WERI-Rb-1 (cell line): ENCODE measurements around the gene CPLX3.

Experiments
- DNase-seq: peaks from one replicate; pipeline ENCODE4 v3.0.0-alpha.2; 2020
- H3K27ac ChIP-seq: fragments of 250-450 bp; sonication (Bioruptor Pico); 2 replicates; pipeline ENCODE4 v1.5.1; 2020; ENCODE audit warnings: mild to moderate bottlenecking, moderate library complexity
- H3K27me3 ChIP-seq: fragments of 250-450 bp; sonication (Bioruptor Pico); 2 replicates; pipeline ENCODE4 v1.5.1; 2021; ENCODE audit warnings: mild to moderate bottlenecking, low read depth, moderate library complexity; ENCODE audit not compliant: insufficient read depth, severe bottlenecking
- H3K36me3 ChIP-seq: fragments of 250-450 bp; sonication (Bioruptor Pico); 2 replicates; pipeline ENCODE4 v1.5.1; 2020; ENCODE audit warnings: mild to moderate bottlenecking, moderate library complexity
- H3K4me3 ChIP-seq: 2 replicates; pipeline ENCODE4 v1.5.1; 2011; ENCODE audit warnings: low read depth, mild to moderate bottlenecking, control low read depth, low read length
- H3K9me3 ChIP-seq: fragments of 250-450 bp; sonication (Bioruptor Pico); 2 replicates; pipeline ENCODE4 v1.5.1; 2021; ENCODE audit warnings: mild to moderate bottlenecking, moderate library complexity; ENCODE audit not compliant: severe bottlenecking
- CTCF ChIP-seq: IDR thresholded peaks from 2 replicates; pipeline ENCODE4 v1.5.1; 2011; ENCODE audit warnings: low read depth, mild to moderate bottlenecking, control low read depth, inconsistent platforms, low read length

Gene CPLX3

GRCh38 chr15:74821091-74821789 is 5.2 kb upstream of the CPLX3 start:
- DNase-seq: peak; percentile 94
- no peak for TF ChIP-seq CTCF
- Histone ChIP-seq H3K36me3 (no peaks in the 10 kb centered on the region), H3K27me3 (no peaks in the 10 kb centered on the region), H3K27ac (peak overlapping the region; percentile 77), H3K9me3 (no peaks in the 10 kb centered on the region), H3K4me3 (no peak overlapping the region)

- Histone ChIP-seq H3K4me3 (no peak overlapping the region), H3K27me3 (no peaks in the 10 kb centered on the region), H3K27ac (peak overlapping the region; percentile 56), H3K9me3 (no peaks in the 10 kb centered on the region), H3K36me3 (no peaks in the 10 kb centered on the region)
- DNase-seq: no peak
- no peak for TF ChIP-seq CTCF
Measured at GRCh38 chr15:74821790-74822158, 4.7 kb upstream of the CPLX3 start.

GRCh38 chr15:74822233-74822632 is 4.2 kb upstream of the CPLX3 start:
- H3K27ac ChIP-seq: peak overlapping the region; percentile 56
- TF ChIP-seq CTCF: no peak
- no peaks in the 10 kb centered on the region for H3K9me3 ChIP-seq
- DNase-seq: no peak
- no peak overlapping the region for H3K4me3 ChIP-seq
- no peaks in the 10 kb centered on the region for H3K27me3 ChIP-seq
- no peaks in the 10 kb centered on the region for H3K36me3 ChIP-seq

- TF ChIP-seq CTCF: no peak
- no peaks in the 10 kb centered on the region for H3K36me3 ChIP-seq
- H3K27me3 ChIP-seq: no peaks in the 10 kb centered on the region
- no peak overlapping the region for H3K27ac ChIP-seq
- no peaks in the 10 kb centered on the region for H3K9me3 ChIP-seq
- H3K4me3 ChIP-seq: no peak overlapping the region
- DNase-seq: no peak
Measured at GRCh38 chr15:74823324-74823723, 3.1 kb upstream of the CPLX3 start.

GRCh38 chr15:74824976-74825375 is 1.5 kb upstream of the CPLX3 start:
- no peak for TF ChIP-seq CTCF
- no peak overlapping the region for H3K4me3 ChIP-seq
- no peaks in the 10 kb centered on the region for H3K27me3 ChIP-seq
- H3K9me3 ChIP-seq: no peaks in the 10 kb centered on the region
- no peak for DNase-seq
- peak overlapping the region; percentile 16; the same call in 1 of the 2 replicates for H3K27ac ChIP-seq
- no peaks in the 10 kb centered on the region for H3K36me3 ChIP-seq

- no peak for TF ChIP-seq CTCF
- H3K27me3 ChIP-seq: no peaks in the 10 kb centered on the region
Measured at GRCh38 chr15:74825866-74826265, 561 bp upstream of the CPLX3 start.

More at GRCh38 chr15:74825866-74826265, 561 bp upstream of the CPLX3 start:
- Histone ChIP-seq H3K4me3 (no peak overlapping the region), H3K27ac (peak overlapping the region; percentile 28), H3K36me3 (no peaks in the 10 kb centered on the region), H3K9me3 (no peaks in the 10 kb centered on the region)
- DNase-seq: no peak
